ENCODE data around the gene ECHDC1.
"Not testable (repeated sequence)": the region's sequence is repeated elsewhere in the genome, so short reads cannot be mapped to it uniquely, and the experiment has no call there.

The ECHDC1 gene, protein sequence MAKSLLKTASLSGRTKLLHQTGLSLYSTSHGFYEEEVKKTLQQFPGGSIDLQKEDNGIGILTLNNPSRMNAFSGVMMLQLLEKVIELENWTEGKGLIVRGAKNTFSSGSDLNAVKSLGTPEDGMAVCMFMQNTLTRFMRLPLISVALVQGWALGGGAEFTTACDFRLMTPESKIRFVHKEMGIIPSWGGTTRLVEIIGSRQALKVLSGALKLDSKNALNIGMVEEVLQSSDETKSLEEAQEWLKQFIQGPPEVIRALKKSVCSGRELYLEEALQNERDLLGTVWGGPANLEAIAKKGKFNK

GRCh38 chr6:127342946-127343808 is at the start of gene ECHDC1:
TSS of gene ECHDC1 (minus strand) at chr6:127343609. CDS start at chr6:127331028, 12,581 bp downstream.
- peak within 1 kb of the TSS; percentile 87 for H3K4me3 ChIP-seq (ENCODE audit: low read depth, low read length)
- TF ChIP-seq, protein P1, sequence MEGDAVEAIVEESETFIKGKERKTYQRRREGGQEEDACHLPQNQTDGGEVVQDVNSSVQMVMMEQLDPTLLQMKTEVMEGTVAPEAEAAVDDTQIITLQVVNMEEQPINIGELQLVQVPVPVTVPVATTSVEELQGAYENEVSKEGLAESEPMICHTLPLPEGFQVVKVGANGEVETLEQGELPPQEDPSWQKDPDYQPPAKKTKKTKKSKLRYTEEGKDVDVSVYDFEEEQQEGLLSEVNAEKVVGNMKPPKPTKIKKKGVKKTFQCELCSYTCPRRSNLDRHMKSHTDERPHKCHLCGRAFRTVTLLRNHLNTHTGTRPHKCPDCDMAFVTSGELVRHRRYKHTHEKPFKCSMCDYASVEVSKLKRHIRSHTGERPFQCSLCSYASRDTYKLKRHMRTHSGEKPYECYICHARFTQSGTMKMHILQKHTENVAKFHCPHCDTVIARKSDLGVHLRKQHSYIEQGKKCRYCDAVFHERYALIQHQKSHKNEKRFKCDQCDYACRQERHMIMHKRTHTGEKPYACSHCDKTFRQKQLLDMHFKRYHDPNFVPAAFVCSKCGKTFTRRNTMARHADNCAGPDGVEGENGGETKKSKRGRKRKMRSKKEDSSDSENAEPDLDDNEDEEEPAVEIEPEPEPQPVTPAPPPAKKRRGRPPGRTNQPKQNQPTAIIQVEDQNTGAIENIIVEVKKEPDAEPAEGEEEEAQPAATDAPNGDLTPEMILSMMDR (IDR thresholded peaks at IDR 0.05; ENCODE audit: low read depth, low read length), result no peak

DNA sequence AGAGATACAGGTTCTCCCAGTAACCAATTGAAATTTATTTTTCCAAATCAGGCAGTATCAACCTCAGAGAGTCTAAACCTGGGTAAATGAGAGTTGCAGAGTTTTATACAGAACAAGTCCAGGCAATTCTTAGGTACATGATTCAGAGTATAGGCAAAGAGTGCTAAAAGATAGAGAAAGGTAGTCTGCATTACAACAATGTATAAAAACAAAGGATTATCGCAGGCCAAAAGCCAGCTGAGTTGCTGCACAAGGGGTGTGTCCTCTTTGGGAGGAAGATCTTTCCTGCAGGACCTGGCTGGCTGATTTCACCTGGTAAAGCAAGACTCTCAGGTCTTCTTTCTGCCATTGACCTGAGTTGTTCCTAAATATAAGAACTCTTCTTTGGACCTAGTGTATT is 48.9 kb upstream of the ECHDC1 start:
- H3K4me3 ChIP-seq (ENCODE audit: low read depth, low read length), result no peak overlapping the region
- TF ChIP-seq, protein P1 (IDR thresholded peaks at IDR 0.05; ENCODE audit: low read depth, low read length), result no peak

DNA sequence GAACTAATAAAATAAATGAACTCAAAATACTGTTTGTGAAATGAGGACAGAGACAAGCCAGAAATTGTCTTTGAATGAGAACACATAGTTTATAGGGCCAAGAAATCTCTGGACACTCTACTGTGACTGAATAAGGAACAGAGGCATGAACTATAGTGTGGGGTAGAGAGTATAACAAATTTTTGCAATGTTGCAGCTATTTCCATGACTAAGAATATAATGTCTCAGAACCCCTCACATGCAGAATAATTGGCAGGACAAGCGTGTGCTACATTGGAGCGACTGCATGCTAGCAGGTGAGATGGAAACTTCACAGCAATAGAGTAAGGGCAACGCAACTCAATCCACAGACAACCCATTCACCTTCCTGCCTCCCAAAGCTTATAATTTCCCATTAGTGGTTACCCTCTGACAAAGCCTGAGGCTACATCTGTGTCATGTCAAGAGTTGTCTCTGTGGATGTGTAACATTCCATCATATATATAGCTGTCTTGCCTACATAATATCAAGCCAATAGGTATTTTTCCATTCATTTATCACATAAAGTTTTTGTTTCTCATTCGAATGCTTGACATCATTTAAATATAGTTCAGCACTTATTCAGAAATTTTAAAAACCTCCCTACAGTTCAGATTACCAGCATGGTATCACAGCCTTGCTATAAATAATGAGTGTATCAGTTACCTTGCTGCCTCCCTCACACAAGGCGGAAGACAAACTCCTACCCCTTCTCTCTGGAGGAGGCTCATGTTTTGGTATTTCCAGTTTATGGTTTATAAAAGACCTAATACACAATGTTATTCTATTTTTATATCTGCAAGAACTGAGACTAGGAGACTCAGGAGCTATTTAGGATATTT is 47.9 kb upstream of the ECHDC1 start:
- no peak overlapping the region for H3K4me3 ChIP-seq (ENCODE audit: low read depth, low read length)
- TF ChIP-seq, protein P1 (IDR thresholded peaks at IDR 0.05; ENCODE audit: low read depth, low read length), result no peak

DNA sequence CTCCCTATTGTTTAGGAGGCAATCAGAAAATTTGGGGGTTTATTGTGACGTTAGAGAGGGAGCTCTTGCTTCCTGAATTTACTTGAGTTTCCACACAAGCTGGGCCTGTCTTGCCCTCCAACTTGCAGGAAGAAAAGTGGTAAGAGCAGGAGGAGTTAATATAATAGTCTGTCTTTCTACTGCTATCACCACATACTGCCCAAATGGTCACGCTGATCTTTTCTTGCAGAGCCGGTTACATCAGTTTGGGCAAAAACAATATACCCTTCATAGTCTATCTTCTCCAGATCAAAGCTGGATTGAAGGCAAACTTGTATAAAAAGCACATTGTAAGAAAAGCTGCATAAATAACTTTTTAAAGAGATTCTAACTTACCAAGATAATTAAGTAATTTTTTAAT is 46.3 kb upstream of the ECHDC1 start:
- H3K4me3 ChIP-seq (ENCODE audit: low read depth, low read length), result no peak overlapping the region
- TF ChIP-seq, protein P1 (IDR thresholded peaks at IDR 0.05; ENCODE audit: low read depth, low read length), result no peak

GRCh38 chr6:127385668-127386430 is 42.4 kb upstream of the ECHDC1 start:
- TF ChIP-seq, protein P1 (IDR thresholded peaks at IDR 0.05; ENCODE audit: low read depth, low read length), result no peak
- H3K4me3 ChIP-seq (ENCODE audit: low read depth, low read length), result no peak overlapping the region

DNA sequence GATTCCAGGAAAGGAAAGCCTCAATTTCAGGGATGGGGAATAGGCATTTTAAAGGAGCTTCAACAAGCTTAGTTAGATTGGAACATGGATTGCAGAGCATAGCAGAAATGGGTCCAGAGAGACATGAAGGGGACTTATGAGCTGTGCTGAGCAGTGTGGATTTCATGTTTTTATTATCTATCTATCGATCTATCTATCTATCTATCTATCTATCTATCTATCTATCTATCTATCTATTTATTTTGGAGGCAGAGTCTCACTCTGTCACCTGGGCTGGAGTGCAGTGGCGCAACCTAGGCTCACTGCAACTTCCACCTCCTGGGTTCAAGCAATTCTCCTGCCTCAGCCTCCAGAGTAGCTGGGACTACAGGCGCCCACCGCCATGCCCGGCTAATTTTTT is 41.4 kb upstream of the ECHDC1 start:
- H3K4me3 ChIP-seq (ENCODE audit: low read depth, low read length), result not testable (repeated sequence)

- TF ChIP-seq, protein P1 (IDR thresholded peaks at IDR 0.05; ENCODE audit: low read depth, low read length), result no peak
- H3K4me3 ChIP-seq (ENCODE audit: low read depth, low read length), result no peak overlapping the region
Measured at GRCh38 chr6:127383988-127384387, 40.6 kb upstream of the ECHDC1 start.

Data from WI38 (cell line).